A549 (cell line): ENCODE results near the gene H1-8. TPM values are rescaled to one million over a fixed set of nuclear protein-coding genes. Genes with fewer than 3 reads are reported as not detected.
"Not testable (repeated sequence)": the region's sequence is repeated elsewhere in the genome, so short reads cannot be mapped to it uniquely, and the experiment has no call there.

Experiments
- ATAC-seq, 2 experiments: fragments of 200-7000 bp in 1 of 2; fragments of >200 bp in 1 of 2; cut with Nextera tagmentation in 1 of 2; cut with Tn5 transposase in 1 of 2; 3 replicates each; pipeline versions ENCODE4 v1.8.0 to v1.9.1; 2018 to 2020; ENCODE audit warnings: mild to moderate bottlenecking in 1 of 2, moderate library complexity in 1 of 2
- CTCF ChIA-PET: fragments of 300-600 bp; sonication (Branson Sonifier 250); formaldehyde crosslinking; extraction: SDS; loops from one replicate; lab custom pipeline; 2021; ENCODE audit warnings: antibody characterized with exemption, inconsistent platforms; lab: Yijun Ruan, JAX
- POLR2A ChIA-PET: fragments of 350-600 bp; formaldehyde crosslinking; extraction: SDS; loops from one replicate; lab custom pipeline; 2021; ENCODE audit warnings: antibody characterized with exemption, inconsistent platforms; lab: Yijun Ruan, JAX
- DNase-seq, 2 experiments: peaks; one replicate each; pipeline versions ENCODE4 v3.0.0 to v3.0.0-alpha.2; 2011 to 2016; ENCODE audit warnings: low read depth in 1 of 2, low spot score in 1 of 2
- FAIRE-seq: peaks from 2 replicates; lab custom pipeline; 2011; peaks lifted over from hg19 to GRCh38; lab: Jason Lieb, UNC
- H3K27ac ChIP-seq, 2 experiments: fragments of >200 bp; sonication (Bioruptor Twin); formaldehyde crosslinking; 3 replicates each; pipeline ENCODE4 v1.5.1; 2016 to 2017
- H3K4me1 ChIP-seq: fragments of >200 bp; sonication (Bioruptor Twin); formaldehyde crosslinking; 3 replicates; pipeline ENCODE4 v1.6.1; 2016
- H3K4me2 ChIP-seq: fragments of >200 bp; sonication (Bioruptor Twin); formaldehyde crosslinking; 3 replicates; pipeline ENCODE4 v1.6.1; 2016
- H3K4me3 ChIP-seq: fragments of >200 bp; sonication (Bioruptor Twin); formaldehyde crosslinking; 3 replicates; pipeline ENCODE4 v1.5.1; 2016
- H3K9me3 ChIP-seq: fragments of >200 bp; sonication (Bioruptor Twin); formaldehyde crosslinking; 3 replicates; pipeline ENCODE4 v1.6.1; 2016
- BHLHE40 ChIP-seq: IDR thresholded peaks from 2 replicates; pipeline ENCODE4 v1.6.1; 2012; ENCODE audit warnings: low read depth, low read length, inconsistent platforms
- EHF ChIP-seq: fragments of 250-450 bp; sonication (Bioruptor Pico); IDR thresholded peaks from 2 replicates; pipeline ENCODE4 v1.5.0; 2020; ENCODE audit warnings: mild to moderate bottlenecking
- EP300 ChIP-seq, 2 experiments: fragments of >200 bp; sonication (Bioruptor Twin); formaldehyde crosslinking; IDR thresholded peaks; 2 replicates in 1 of 2; 3 replicates in 1 of 2; pipeline ENCODE4 v1.6.1; 2016 to 2017
- FOSL2 ChIP-seq, 2 experiments: fragments of 450-650 bp in 1 of 2; fragments of >200 bp in 1 of 2; sonication (Bioruptor Twin) in 1 of 2; formaldehyde crosslinking; IDR thresholded peaks; 2 replicates each; pipeline versions ENCODE4 v1.5.0 to v1.6.1; 2016 to 2020; ENCODE audit warnings: mild to moderate bottlenecking in 1 of 2, moderate library complexity in 1 of 2
- GATA3 ChIP-seq: IDR thresholded peaks from 2 replicates; pipeline ENCODE4 v1.6.1; 2012; ENCODE audit warnings: borderline replicate concordance
- HOXB5 ChIP-seq: fragments of 250-450 bp; sonication (Bioruptor Pico); IDR thresholded peaks from 2 replicates; pipeline ENCODE4 v1.5.0; 2020; ENCODE audit warnings: mild to moderate bottlenecking, moderate library complexity
- JUN ChIP-seq, 2 experiments: fragments of >200 bp; sonication (Bioruptor Twin); formaldehyde crosslinking; IDR thresholded peaks; 2 replicates in 1 of 2; 3 replicates in 1 of 2; pipeline ENCODE4 v1.6.1; 2016 to 2017
- JUNB ChIP-seq: fragments of >200 bp; sonication (Bioruptor Twin); formaldehyde crosslinking; IDR thresholded peaks from 2 replicates; pipeline ENCODE4 v1.6.1; 2016
- KDM5A ChIP-seq: fragments of 200-600 bp; sonication (generic); IDR thresholded peaks from 2 replicates; pipeline ENCODE4 v1.6.1; 2016; ENCODE audit warnings: antibody characterized with exemption, mild to moderate bottlenecking
- MAX ChIP-seq: IDR thresholded peaks from 2 replicates; pipeline ENCODE4 v1.6.1; 2012
- NR3C1 ChIP-seq: fragments of >200 bp; sonication (Bioruptor Twin); formaldehyde crosslinking; IDR thresholded peaks from 3 replicates; pipeline ENCODE4 v1.6.1; 2017
- ZNF302 ChIP-seq: fragments of 250-450 bp; sonication (Bioruptor Pico); IDR thresholded peaks from 2 replicates; pipeline ENCODE4 v1.9.0; 2021; ENCODE audit warnings: inconsistent platforms, mild to moderate bottlenecking, moderate library complexity
- WGBS: methylation state at CpG from one replicate; pipeline ENCODE4 v1.1.6; 2017; ENCODE audit errors: missing lambda C conversion rate; 5-methylcytosine and 5-hydroxymethylcytosine counted together
- polyA plus RNA-seq, 4 experiments: library from polyadenylated mRNA; depleted of rRNA in 3 of 4; stranded (reverse); fragments of >200 nt; fragmentation: RNase III in 1 of 4; extraction: RNeasy Plus Mini Kit Qiagen cat#74134 plus additional on column Dnase treatment in 1 of 4; gene quantifications; 2 replicates in 3 of 4; 3 replicates in 1 of 4; pipeline ENCODE4 v1.2.3, GENCODE V29; 2011 to 2017
- TF ChIP-seq, protein P1 (sequence below): fragments of 150-350 bp; IDR thresholded peaks from 2 replicates; pipeline ENCODE4 v1.6.1; 2014; ENCODE audit warnings: low read depth, mild to moderate bottlenecking, low read length
- TF ChIP-seq, protein P2 (sequence below): fragments of 250-450 bp; sonication (Bioruptor Pico); IDR thresholded peaks from 2 replicates; pipeline ENCODE4 v1.5.0; 2021; ENCODE audit warnings: mild to moderate bottlenecking, moderate library complexity, borderline replicate concordance

Gene H1-8
- polyA plus RNA-seq, 2 of the 4 experiments (the other 2 are of a cell fraction), result not detected

GRCh38 chr3:129493206-129493605 is 49.8 kb upstream of the H1-8 start:
- Histone ChIP-seq H3K4me2 (no peak overlapping the region), H3K4me1 (peaks cover 49% of the 10 kb centered on the region), H3K4me3 (no peak overlapping the region), H3K27ac (peak overlapping the region; percentile 89 to 92; a peak in 5 of 6 replicates), H3K9me3 (no peaks in the 10 kb centered on the region)
- ATAC-seq (no peak), DNase-seq (no peak), FAIRE-seq (no peak)
- ChIA-PET CTCF (interaction anchor here (0.9 to 2.2 kb wide), 8 partner anchors 100 to 449 kb away, joined by 3 to 7 read pairs (median 4); no protein-coding TSS in a partner anchor), POLR2A (no interaction called here)
- TF ChIP-seq FOSL2 (IDR thresholded peaks at IDR 0.05), result no peak
- no peak for TF ChIP-seq FOSL2 (CRISPR knock-in tag; IDR thresholded peaks at IDR 0.05)
- TF ChIP-seq NR3C1, result no peak
- TF ChIP-seq KDM5A, result no peak
- TF ChIP-seq, protein P1, sequence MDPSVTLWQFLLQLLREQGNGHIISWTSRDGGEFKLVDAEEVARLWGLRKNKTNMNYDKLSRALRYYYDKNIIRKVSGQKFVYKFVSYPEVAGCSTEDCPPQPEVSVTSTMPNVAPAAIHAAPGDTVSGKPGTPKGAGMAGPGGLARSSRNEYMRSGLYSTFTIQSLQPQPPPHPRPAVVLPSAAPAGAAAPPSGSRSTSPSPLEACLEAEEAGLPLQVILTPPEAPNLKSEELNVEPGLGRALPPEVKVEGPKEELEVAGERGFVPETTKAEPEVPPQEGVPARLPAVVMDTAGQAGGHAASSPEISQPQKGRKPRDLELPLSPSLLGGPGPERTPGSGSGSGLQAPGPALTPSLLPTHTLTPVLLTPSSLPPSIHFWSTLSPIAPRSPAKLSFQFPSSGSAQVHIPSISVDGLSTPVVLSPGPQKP, result no peak
- TF ChIP-seq, protein P2, sequence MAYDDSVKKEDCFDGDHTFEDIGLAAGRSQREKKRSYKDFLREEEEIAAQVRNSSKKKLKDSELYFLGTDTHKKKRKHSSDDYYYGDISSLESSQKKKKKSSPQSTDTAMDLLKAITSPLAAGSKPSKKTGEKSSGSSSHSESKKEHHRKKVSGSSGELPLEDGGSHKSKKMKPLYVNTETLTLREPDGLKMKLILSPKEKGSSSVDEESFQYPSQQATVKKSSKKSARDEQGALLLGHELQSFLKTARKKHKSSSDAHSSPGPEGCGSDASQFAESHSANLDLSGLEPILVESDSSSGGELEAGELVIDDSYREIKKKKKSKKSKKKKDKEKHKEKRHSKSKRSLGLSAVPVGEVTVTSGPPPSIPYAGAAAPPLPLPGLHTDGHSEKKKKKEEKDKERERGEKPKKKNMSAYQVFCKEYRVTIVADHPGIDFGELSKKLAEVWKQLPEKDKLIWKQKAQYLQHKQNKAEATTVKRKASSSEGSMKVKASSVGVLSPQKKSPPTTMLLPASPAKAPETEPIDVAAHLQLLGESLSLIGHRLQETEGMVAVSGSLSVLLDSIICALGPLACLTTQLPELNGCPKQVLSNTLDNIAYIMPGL (CRISPR knock-in tag), result no peak
- TF ChIP-seq HOXB5 (CRISPR knock-in tag), result no peak
- no peak for TF ChIP-seq BHLHE40
- WGBS, result 95% methylated on average over 4 of the region's 4 CpGs

DNA sequence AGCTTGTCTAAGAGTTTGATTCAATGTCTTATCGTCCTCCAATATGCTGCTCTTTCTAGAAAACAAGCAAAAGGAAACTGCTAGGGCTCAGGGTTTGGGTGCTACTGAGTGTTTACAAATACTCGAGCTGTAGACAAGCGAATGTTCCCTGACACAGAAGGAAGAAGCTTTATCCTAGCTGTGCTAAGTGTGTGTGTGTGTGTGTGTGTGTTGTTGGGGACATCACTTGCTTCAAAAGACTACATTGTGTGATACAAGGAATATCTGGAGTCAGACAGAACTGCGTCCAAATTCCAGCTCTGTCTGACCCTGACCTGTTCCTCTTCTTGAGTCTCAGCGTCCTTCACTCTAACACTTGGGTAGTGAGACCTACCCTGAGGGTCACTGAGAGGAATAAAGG is 48.5 kb upstream of the H1-8 start:
- H3K4me3 ChIP-seq, H3K9me3 ChIP-seq, FAIRE-seq: not testable (repeated sequence)
- peaks cover 62% of the 10 kb centered on the region for H3K4me1 ChIP-seq
- WGBS, result 38% methylated on average over 5 of the region's 5 CpGs
- CTCF ChIA-PET, result interaction anchor here (1.9 kb wide), 1 partner anchor 335 kb away, joined by 4 read pairs; no protein-coding TSS in a partner anchor
- H3K27ac ChIP-seq, result peak overlapping the region; percentile 86 to 92
- ATAC-seq, result peak in 1 of 2 experiments; percentile 1; a peak in 1 of 6 replicates
- DNase-seq, result peak in 1 of 2 experiments; percentile 28
- POLR2A ChIA-PET, result interaction anchor here (0.8 kb wide), 1 partner anchor 335 kb away, joined by 5 read pairs; no protein-coding TSS in a partner anchor
- H3K4me2 ChIP-seq, result peak overlapping the region; percentile 61

- WGBS, result 50% methylated on average over 9 of the region's 10 CpGs
- H3K4me3 ChIP-seq, POLR2A ChIA-PET, H3K9me3 ChIP-seq, CTCF ChIA-PET: not testable (repeated sequence)
- peak in 1 of 2 experiments; percentile 83 for DNase-seq
- peak; percentile 75 to 83 for ATAC-seq
- peak overlapping the region; percentile 86 to 92 for H3K27ac ChIP-seq
- H3K4me2 ChIP-seq, result peak overlapping the region; percentile 61
- peak; percentile 99 for FAIRE-seq
- peaks cover 68% of the 10 kb centered on the region for H3K4me1 ChIP-seq
- TF ChIP-seq FOSL2 (IDR thresholded peaks at IDR 0.05) (peak; percentile 23; the same call in 1 of the 2 replicates), FOSL2 (CRISPR knock-in tag; IDR thresholded peaks at IDR 0.05) (peak; percentile 81), MAX (peak; percentile 40), EHF (CRISPR knock-in tag) (peak; percentile 44; the same call in 1 of the 2 replicates), EP300 (IDR thresholded peaks at IDR 0.05) (peak; percentile 29 to 65; a peak in 2 of 5 replicates), JUNB (peak; percentile 68), ZNF302 (CRISPR knock-in tag) (peak; percentile 34; the same call in 1 of the 2 replicates), JUN (IDR thresholded peaks at IDR 0.05) (peak in 1 of 2 experiments; percentile 45; a peak in 3 of 5 replicates), GATA3 (peak; percentile 54; the same call in 1 of the 2 replicates)
- TF ChIP-seq, all 56 proteins: peak for 8; not testable (repeated sequence) for 48
These were observed 47.9 kb upstream of the H1-8 start for GRCh38 chr3:129495006-129495639.

DNA sequence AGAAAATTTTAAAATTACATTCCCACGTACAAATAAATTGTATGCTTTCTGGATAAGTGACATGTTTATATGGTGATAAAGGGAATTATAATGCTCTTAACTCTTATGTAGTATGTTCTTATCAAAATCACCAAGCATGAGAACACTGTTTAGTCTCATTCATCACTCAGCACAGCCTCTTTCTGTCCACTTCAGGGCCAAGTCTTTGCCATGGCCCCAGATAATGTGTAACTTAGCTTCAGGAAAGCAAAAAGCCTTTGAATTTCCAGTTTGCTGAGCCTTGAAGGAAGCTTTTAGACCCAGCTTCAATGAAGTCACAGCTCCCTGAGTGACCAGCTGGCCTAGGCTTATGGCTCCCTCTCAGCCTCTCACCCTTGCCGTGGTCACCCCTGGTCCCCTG is 45.1 kb upstream of the H1-8 start:
- ATAC-seq, H3K4me2 ChIP-seq, FAIRE-seq, CTCF ChIA-PET, POLR2A ChIA-PET, DNase-seq, H3K4me3 ChIP-seq, H3K9me3 ChIP-seq: not testable (repeated sequence)
- Histone ChIP-seq H3K4me1 (peaks cover 62% of the 10 kb centered on the region), H3K27ac (peak overlapping the region; percentile 84 to 92)
- 86% methylated on average over 2 of the region's 2 CpGs for WGBS

- FAIRE-seq (peak; percentile 39), ATAC-seq (peak in 1 of 2 experiments; percentile 47; a peak in 3 of 6 replicates)
- POLR2A ChIA-PET, H3K9me3 ChIP-seq, H3K4me3 ChIP-seq, DNase-seq, CTCF ChIA-PET: not testable (repeated sequence)
- H3K27ac ChIP-seq, result peak overlapping the region; percentile 84 to 92
- peak overlapping the region; percentile 62 for H3K4me2 ChIP-seq
- peaks cover 61% of the 10 kb centered on the region for H3K4me1 ChIP-seq
- 35% methylated on average over 8 of the region's 8 CpGs for WGBS
These were observed 44.1 kb upstream of the H1-8 start for GRCh38 chr3:129498603-129499488.

GRCh38 chr3:129499604-129500333 is 43.2 kb upstream of the H1-8 start:
- Histone ChIP-seq H3K4me2 (peak overlapping the region; percentile 62; the same call in 1 of the 3 replicates), H3K27ac (peak overlapping the region; percentile 84 to 92), H3K4me1 (peaks cover 52% of the 10 kb centered on the region)
- H3K4me3 ChIP-seq, ATAC-seq, DNase-seq, POLR2A ChIA-PET, CTCF ChIA-PET, FAIRE-seq, H3K9me3 ChIP-seq: not testable (repeated sequence)
- WGBS, result 99% methylated on average over 9 of the region's 14 CpGs
